HK-2 (cell line): ENCODE data around the gene MS4A15.
A peak's percentile ranks its signal among the peaks of the same experiment; 100 is the strongest.
"Not testable (repeated sequence)": the region's sequence is repeated elsewhere in the genome, so short reads cannot be mapped to it uniquely, and the experiment has no call there.

Experiments used
- DNase-seq: peaks from one replicate; pipeline ENCODE4 v3.0.0-alpha.2; 2018; ENCODE audit not compliant: unreplicated experiment

Gene MS4A15

DNA sequence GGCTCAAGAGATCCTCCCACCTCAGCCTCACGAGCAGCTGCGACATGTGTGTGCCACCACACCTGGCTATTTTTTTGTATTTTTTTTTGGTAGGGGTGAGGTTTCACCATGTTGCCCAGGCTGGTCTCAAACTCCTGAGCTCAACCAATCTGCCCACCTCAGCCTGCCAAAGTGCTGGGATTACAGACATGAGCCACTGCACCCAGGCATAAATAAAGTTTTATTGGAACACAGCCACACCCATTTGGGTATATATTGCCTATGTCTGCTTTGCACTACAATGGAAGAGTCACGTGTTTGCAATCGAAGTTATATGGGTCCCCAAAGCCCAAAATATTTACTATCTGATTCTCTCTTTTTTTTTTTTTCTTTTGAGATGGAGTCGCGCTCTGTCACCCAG, 1.8 kb upstream of the MS4A15 start:
- no peak for DNase-seq

GRCh38 chr11:60757231-60757800, 649 bp downstream of the MS4A15 start:
- DNase-seq: no peak

GRCh38 chr11:60758671-60759070, 2.0 kb downstream of the MS4A15 start:
- not testable (repeated sequence) for DNase-seq

DNA sequence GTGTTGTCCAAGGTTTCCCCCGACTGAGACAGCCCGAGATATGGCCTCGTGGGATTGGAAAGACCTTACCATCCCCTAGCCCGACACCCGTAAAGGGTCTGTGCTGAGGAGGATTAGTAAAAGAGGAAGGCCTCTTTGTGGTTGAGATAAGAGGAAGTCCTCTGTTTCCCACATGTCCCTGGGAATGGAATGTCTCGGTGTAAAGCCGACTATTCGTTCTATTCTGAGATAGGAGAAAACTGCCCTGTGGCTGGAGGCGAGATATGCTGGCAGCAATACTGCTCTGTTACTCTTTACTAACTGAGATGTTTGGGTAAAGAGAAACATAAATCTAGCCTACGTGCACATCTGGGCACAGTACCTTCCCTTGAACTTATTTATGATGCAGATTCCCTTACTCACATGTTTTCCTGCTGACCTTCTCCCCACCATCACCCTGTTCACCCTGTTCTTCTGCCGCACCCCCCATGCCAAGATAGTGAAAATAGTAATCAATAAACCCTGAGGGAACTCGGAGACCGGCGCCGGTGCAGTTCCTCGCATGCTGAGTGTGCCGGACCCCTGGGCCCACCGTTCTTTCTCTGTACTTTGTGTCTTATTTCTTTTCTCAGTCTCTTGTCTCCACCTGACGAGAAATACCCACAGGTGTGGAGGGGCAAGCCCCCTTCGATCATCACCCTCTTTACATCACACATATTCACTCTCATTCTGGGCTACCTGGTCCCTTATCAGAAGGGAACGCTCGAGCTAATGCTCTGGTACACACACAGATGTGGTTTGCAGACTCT, 3.0 kb downstream of the MS4A15 start:
- not testable (repeated sequence) for DNase-seq

GRCh38 chr11:60761436-60762190, 4.9 kb downstream of the MS4A15 start:
- no peak for DNase-seq

DNA sequence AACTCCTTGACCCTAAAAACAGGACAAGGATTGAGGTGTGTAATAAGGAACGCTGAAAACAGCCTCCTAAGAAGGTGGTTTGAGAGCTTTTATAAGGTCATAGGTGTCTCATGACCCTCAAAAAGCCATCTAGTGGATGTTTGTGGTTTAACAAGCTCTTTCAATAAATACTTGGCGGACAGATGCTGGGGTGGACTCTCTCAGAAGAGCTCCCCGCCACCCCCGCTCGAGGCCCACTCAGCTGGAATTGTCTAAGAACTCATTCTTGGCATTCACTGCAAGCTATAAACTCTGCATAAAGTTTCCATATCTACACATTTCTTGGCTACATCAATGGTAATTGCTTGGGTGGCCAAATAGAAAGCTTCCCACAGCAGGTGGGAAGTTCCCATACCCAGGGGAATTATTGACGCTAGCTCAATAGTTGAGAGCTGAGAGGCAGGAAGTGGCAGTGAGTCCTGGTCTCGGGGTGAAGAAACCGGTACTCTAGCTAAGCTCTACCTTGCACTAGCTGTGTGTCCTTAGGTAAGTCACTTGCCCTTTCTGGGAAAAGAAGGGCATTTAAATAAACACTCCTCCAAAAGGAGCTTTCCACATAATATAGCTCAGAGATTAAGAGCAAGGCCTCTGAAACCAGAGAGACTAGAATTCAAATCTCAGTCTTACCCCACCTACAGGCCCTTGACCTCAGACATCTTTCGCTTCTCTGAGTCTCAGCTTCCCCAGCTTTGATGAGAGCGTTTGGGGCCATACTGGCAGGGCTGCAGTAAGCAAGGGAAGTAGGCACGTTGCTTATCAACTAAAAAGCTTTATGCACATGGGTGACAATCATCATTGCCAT, 6.4 kb downstream of the MS4A15 start:
- DNase-seq: no peak

DNA sequence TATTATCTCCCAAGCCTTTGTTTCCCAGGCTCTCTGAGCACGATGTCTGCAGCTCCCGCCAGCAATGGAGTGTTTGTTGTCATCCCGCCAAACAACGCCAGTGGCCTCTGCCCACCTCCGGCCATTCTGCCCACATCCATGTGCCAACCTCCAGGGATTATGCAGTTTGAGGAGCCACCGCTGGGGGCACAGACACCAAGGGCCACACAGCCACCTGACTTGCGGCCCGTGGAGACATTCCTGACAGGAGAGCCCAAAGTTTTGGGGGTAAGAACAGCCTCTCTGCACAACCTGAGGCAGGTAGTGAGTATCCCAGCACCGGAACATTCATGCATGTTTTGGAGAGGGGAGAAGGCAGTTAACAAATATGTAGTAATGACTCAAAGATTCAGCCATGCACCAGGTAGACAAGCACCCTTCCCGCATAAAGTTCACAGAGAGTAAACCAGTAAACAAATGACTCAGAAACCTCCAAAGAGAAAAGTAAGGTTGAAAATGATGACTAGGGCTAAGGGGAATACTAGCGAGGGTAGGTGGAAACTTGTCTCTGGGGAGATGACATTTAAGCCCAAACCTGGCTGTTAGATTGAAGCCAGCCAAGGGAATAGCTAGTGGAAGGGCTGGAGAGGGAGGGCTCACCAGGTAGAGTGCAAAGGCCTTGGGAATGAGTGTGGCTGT, 7.2 kb downstream of the MS4A15 start:
- no peak for DNase-seq

DNA sequence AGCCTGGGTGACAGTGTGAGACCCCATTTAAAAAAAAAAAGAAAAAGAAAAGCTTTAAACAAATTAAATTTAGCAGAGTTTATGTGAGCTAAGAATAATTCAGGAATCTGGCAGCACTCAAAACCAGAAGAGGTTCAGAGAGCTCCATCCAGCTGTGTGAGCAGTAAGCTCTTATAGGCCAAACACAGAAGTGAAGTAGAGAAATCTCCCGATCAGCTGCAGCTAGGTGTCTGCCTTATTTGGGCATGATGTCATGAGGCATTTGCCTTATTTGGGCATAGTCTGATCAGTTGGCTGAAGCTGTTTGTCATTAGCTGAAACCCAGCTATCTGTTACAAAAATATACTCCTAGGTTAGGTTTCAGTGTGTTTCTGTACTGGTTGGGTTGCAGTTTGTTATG, 8.2 kb downstream of the MS4A15 start:
- no peak for DNase-seq

GRCh38 chr11:60765355-60765754, 8.7 kb downstream of the MS4A15 start:
- no peak for DNase-seq

DNA sequence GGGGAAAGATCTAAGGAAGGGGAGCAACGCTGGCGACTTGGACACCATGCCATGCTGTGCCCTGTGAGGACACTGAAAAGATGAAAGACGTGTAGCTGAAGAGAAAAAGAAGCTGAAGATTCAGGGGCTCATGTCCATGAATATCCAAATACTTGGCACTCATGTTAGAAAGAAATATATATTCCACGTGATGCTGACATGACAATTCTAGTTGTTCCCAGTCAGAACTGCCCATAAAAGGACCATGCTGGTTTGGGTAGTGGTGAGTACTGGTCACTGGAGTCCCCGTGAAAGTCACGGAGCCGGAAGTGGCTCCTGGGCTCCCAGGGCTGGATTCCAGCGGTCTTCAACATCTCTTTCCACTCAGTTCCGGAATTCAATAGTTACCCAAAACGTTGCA, 9.9 kb downstream of the MS4A15 start:
- no peak for DNase-seq

DNA sequence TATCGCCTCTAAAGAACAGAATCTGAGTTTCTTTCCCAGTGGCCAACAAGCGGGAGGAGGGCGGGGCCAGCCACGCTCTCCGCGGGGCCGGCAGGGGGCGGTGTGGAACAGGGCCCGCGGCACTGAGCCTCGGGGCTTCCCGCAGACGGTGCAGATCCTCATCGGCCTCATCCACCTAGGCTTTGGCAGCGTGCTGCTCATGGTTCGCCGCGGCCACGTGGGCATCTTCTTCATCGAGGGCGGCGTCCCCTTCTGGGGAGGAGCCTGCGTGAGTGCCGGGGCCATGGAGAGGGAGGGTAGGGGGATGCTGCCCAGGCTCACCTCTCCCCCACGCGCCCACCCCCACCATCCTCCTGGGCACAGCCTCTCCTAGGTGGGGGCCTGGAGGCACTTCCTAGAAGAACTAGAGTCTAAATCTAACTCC, 10.7 kb downstream of the MS4A15 start:
- DNase-seq: no peak

GRCh38 chr11:60768202-60768601, 11.5 kb downstream of the MS4A15 start:
- no peak for DNase-seq

DNA sequence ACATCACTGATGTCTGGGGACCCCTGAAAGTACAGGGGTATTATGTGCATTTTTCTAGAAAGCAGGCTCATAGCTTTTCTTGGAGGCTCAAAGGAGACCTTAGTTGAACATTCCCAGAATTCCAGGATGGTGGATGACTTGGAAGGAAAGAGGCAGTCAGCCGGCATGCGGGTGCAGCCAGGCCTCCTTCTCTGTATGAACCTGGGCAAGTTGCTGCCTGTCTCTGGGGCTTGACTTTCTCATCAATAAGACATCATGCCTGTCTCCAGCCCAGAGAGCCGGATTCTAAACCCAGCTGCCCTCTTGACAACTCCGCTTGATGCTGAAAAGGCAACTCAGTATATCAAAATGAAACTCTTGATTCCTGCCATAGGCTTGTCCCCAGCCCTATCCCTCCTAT, 12.6 kb downstream of the MS4A15 start:
- no peak for DNase-seq

GRCh38 chr11:60769811-60770210, 13.1 kb downstream of the MS4A15 start:
- no peak for DNase-seq

- DNase-seq: no peak
Measured at GRCh38 chr11:60771146-60771545, 14.5 kb downstream of the MS4A15 start.

- no peak for DNase-seq
Measured at GRCh38 chr11:60771879-60772525, 15.3 kb downstream of the MS4A15 start.

- DNase-seq: no peak
Measured at GRCh38 chr11:60772666-60773065, 16.0 kb downstream of the MS4A15 start.

DNA sequence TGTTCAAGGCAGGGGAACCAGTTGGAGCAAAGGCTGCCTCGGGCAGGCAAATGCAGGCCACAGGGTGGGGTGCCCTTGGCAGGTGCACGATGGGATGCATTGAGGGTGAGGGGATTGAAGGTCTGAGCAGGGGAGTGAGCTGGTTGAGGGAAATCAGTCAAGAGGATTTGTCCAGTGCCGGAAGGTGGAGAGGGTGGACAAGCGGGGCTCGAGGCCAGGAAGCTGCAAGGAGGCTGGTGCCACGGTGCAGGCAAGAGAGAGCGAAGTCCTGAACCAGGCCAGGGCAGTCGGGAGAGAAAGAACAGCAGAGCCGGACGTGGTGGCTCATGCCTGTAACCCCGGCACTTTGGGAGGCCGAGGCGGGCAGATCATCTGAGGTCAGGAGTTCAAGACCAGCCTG, 18.1 kb downstream of the MS4A15 start:
- no peak for DNase-seq

DNA sequence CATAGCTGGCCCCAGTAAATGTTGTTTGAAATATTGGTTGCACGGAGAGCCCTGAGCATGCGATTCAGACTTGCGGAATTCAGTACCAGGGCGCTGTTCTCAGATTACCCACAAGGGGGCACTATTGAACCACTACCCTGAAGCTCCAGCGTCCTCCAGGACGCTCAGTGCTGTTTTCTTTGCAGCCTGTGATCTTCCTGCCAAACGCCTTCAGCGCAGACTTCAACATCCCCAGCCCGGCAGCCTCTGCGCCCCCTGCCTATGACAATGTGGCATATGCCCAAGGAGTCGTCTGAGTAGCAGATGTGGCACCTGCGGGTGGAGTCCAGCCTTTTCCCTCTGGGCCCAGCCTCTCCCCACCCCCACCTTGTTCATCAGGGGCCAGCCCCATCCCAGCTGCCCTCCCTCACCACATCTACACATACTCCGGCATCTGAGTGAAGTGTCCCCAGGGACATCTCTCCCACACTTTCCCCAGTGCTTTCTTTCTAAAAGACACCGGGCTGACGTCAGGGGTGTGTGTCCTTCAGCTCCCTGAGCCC, 18.8 kb downstream of the MS4A15 start:
- DNase-seq: peak; percentile 87

DNA sequence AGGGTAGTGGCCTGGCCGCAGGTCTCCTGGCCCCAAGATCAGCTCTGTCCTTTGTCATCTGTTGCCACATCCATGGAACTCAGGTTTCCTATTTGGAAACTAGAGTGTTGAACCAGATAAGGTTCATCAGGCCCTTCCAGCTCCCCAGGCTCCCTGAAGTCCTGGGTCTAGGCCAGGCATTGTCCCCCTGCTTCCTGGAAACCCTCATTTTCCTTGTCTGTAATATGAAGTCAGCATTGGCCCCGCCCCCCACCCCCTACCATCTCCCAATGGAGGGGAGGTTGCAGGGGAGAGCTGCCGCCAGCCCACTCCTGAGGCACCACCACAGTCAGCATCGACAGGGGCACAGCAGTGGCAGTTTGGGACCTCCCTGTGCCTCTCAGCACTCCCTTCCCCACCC, 19.5 kb downstream of the MS4A15 start:
- DNase-seq: no peak

DNA sequence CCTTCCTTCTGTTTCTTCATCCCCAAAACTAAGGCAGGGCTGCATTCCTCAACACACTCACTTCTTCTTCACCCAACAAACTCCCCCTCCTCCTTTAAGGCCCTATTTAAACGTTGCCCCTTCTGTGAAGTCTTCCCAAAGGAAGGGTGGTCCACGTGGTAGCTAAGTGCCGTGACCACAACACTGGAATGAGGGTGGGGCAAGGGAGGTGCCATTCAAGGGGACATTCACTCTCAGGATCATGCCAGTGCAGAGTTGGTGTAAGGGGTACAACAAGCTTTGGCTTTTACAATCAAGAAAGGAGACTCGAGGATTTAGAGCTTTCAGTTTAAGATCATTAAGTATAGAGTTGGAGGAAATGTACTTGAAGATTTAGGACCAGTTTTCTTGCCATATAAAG, 20.4 kb downstream of the MS4A15 start:
- DNase-seq: no peak
